ENCODE measurements around the gene SCUBE2.

The SCUBE2 gene

DNA sequence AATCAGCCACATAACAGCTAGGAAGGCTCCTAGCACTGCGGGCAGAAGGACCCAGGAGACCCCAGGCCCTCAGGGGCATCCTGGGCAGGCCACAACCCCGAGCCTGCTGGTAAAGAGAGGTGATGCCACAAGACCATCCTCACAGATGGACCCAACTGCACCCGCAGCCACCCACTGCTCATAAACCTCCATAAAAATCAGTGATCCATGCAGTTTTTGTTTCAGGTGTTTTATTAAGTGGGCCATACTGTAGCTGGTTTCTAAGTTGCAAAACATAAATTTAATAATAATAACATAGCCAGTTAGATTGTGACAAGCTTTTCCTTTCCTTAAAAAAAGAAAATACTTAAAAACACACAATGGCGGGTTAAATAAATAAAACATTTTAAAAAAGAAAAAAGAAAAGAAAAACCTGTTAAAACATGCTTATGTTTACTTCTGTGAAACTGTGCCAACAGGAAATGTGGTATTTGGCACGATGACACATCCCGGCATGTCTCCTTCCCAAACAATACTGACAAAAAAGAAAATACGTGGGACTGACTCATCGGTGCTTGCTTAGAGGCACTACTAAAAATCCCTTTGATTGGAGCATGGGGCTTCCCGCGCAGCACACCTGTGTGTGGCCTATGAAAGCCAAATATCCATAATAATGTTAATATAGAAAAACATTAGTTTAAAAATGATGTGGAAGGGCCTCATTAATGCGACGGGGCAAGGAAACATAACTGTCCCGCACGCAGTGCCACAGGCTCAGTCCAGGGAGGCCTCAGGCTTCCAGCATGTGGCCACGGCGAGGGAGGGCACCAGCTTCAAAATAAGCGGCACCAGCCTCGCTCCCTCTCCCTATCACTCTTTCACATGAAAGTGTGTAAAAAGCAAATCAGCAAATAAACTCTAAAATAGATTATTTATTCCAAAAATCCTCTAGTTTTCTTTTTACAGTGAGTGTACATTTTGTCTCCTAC, 47.5 kb upstream of the SCUBE2 start:
- Histone ChIP-seq H3K4me3 (ENCODE audit: insufficient read depth, low read length, poor library complexity, severe bottlenecking) (no peak overlapping the region), H3K27me3 (ENCODE audit: low read length) (no peaks in the 10 kb centered on the region), H2AFZ (ENCODE audit: low read depth, low read length, severe bottlenecking) (no peak overlapping the region), H3K9me2 (replicated peaks; ENCODE audit: insufficient read depth, low read length) (no peaks in the 10 kb centered on the region), H3K9me3 (ENCODE audit: insufficient read depth, low read length) (no peaks in the 10 kb centered on the region), H3K36me3 (ENCODE audit: low read length) (no peaks in the 10 kb centered on the region), H3F3A (ENCODE audit: insufficient read depth) (no peaks in the 10 kb centered on the region), H3K4me2 (ENCODE audit: low read depth, low read length, poor library complexity, severe bottlenecking) (no peak overlapping the region), H3K79me2 (ENCODE audit: insufficient read depth, low read length) (no peaks in the 10 kb centered on the region), H3K9ac (ENCODE audit: low read length) (no peak overlapping the region), H4K20me1 (ENCODE audit: low read depth, low read length) (no peaks in the 10 kb centered on the region), H3K27ac (ENCODE audit: low read depth, low read length) (no peak overlapping the region)
- TF ChIP-seq, protein P1, sequence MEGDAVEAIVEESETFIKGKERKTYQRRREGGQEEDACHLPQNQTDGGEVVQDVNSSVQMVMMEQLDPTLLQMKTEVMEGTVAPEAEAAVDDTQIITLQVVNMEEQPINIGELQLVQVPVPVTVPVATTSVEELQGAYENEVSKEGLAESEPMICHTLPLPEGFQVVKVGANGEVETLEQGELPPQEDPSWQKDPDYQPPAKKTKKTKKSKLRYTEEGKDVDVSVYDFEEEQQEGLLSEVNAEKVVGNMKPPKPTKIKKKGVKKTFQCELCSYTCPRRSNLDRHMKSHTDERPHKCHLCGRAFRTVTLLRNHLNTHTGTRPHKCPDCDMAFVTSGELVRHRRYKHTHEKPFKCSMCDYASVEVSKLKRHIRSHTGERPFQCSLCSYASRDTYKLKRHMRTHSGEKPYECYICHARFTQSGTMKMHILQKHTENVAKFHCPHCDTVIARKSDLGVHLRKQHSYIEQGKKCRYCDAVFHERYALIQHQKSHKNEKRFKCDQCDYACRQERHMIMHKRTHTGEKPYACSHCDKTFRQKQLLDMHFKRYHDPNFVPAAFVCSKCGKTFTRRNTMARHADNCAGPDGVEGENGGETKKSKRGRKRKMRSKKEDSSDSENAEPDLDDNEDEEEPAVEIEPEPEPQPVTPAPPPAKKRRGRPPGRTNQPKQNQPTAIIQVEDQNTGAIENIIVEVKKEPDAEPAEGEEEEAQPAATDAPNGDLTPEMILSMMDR (IDR thresholded peaks at IDR 0.05; ENCODE audit: insufficient read depth, low read length, poor library complexity, severe bottlenecking): no peak
- no peak for TF ChIP-seq EZH2phosphoT487 (conservative IDR thresholded peaks at IDR 0.05; ENCODE audit: low read length)

DNA sequence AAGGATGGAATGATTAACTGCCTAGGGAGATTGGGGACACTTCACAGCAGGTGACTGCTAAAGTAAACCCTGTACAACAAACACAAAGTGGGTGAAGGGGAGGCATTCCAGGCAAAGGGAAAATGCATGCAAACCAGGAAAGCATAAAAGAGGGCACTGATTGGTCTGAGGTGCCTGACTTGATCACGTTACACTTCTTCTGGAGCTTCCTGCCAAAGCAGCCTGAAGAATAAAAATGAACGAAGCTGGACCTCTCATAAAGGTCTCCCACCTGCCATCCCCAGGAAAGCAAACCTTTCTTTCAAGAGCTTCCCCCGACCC, 46.7 kb upstream of the SCUBE2 start:
- Histone ChIP-seq H3K27me3 (ENCODE audit: low read length) (no peaks in the 10 kb centered on the region), H3K4me2 (ENCODE audit: low read depth, low read length, poor library complexity, severe bottlenecking) (no peak overlapping the region), H3K4me3 (ENCODE audit: insufficient read depth, low read length, poor library complexity, severe bottlenecking) (no peak overlapping the region), H3K79me2 (ENCODE audit: insufficient read depth, low read length) (no peaks in the 10 kb centered on the region), H3K36me3 (ENCODE audit: low read length) (no peaks in the 10 kb centered on the region), H3K9me3 (ENCODE audit: insufficient read depth, low read length) (no peaks in the 10 kb centered on the region), H4K20me1 (ENCODE audit: low read depth, low read length) (no peaks in the 10 kb centered on the region), H3F3A (ENCODE audit: insufficient read depth) (no peaks in the 10 kb centered on the region), H3K9ac (ENCODE audit: low read length) (no peak overlapping the region), H3K27ac (ENCODE audit: low read depth, low read length) (no peak overlapping the region), H3K9me2 (replicated peaks; ENCODE audit: insufficient read depth, low read length) (no peaks in the 10 kb centered on the region), H2AFZ (ENCODE audit: low read depth, low read length, severe bottlenecking) (no peak overlapping the region)
- TF ChIP-seq, protein P1 (IDR thresholded peaks at IDR 0.05; ENCODE audit: insufficient read depth, low read length, poor library complexity, severe bottlenecking): no peak
- no peak for TF ChIP-seq EZH2phosphoT487 (conservative IDR thresholded peaks at IDR 0.05; ENCODE audit: low read length)

DNA sequence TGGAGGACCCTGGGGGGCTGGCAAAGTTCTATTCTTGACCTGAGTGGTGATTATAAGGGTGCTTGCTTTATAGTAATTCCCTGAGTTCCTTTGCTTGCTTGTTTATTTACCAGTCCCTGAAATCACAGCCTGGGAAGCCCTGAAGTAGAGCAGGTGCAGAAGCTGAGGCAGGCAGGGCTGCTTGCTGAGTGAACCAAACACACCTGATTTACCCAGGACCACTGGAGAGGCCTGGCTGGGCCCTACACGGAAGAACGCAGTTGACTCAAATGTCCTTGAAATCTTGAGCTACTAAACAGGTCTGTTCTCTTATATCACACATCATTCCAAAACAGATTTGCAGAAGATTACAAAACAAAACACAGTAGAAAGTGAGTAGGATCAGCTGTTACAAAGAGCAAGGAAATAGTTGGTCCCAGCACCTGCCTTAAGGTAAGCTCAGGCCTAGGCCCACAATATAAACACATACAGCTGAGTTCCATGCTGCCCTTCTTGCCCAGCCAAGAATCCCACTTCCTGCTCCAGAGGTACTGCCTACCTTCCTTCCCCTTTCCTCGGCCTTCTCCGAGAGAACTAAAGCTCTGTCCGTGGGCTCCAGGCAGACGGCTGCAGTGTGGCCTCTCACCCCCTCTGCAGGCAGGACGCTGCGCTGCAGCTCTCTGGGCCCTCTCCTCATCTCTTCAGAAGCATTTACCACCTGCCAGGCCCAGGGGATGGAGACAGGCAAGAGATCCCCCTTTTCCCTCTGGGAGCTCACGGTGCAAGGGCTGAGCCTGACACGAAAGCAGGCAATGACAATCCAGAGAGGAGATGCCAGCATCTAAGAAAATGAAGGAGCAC, 46.1 kb upstream of the SCUBE2 start:
- Histone ChIP-seq H3K9me3 (ENCODE audit: insufficient read depth, low read length) (no peaks in the 10 kb centered on the region), H3K9ac (ENCODE audit: low read length) (no peak overlapping the region), H3K27me3 (ENCODE audit: low read length) (no peaks in the 10 kb centered on the region), H3K79me2 (ENCODE audit: insufficient read depth, low read length) (no peaks in the 10 kb centered on the region), H3K4me3 (ENCODE audit: insufficient read depth, low read length, poor library complexity, severe bottlenecking) (no peak overlapping the region), H2AFZ (ENCODE audit: low read depth, low read length, severe bottlenecking) (no peak overlapping the region), H4K20me1 (ENCODE audit: low read depth, low read length) (no peaks in the 10 kb centered on the region), H3K27ac (ENCODE audit: low read depth, low read length) (no peak overlapping the region), H3K4me2 (ENCODE audit: low read depth, low read length, poor library complexity, severe bottlenecking) (no peak overlapping the region), H3K36me3 (ENCODE audit: low read length) (no peaks in the 10 kb centered on the region), H3K9me2 (replicated peaks; ENCODE audit: insufficient read depth, low read length) (no peaks in the 10 kb centered on the region), H3F3A (ENCODE audit: insufficient read depth) (no peaks in the 10 kb centered on the region)
- TF ChIP-seq, protein P1 (IDR thresholded peaks at IDR 0.05; ENCODE audit: insufficient read depth, low read length, poor library complexity, severe bottlenecking): peak; percentile 100
- no peak for TF ChIP-seq EZH2phosphoT487 (conservative IDR thresholded peaks at IDR 0.05; ENCODE audit: low read length)
